IPS-15b (cell line): Measurements from ENCODE around the gene NHERF2.

ENCODE experiments used
- H3K27me3 ChIP-seq: one replicate; pipeline ENCODE4 v1.6.1; 2013; ENCODE audit warnings: low read length; ENCODE audit not compliant: control insufficient read depth, insufficient read depth
- H3K36me3 ChIP-seq: one replicate; pipeline ENCODE4 v1.6.1; 2013; ENCODE audit warnings: low read length; ENCODE audit not compliant: control insufficient read depth, insufficient read depth
- H3K4me1 ChIP-seq: one replicate; pipeline ENCODE4 v1.6.1; 2013; ENCODE audit warnings: mild to moderate bottlenecking, low read length; ENCODE audit not compliant: control insufficient read depth, insufficient read depth
- H3K4me3 ChIP-seq: one replicate; pipeline ENCODE4 v1.5.1; 2013; ENCODE audit warnings: low read depth, low read length
- H3K9ac ChIP-seq: one replicate; pipeline ENCODE4 v1.6.1; 2013; ENCODE audit warnings: low read depth, mild to moderate bottlenecking, low read length
- H3K9me3 ChIP-seq: one replicate; pipeline ENCODE4 v1.6.1; 2013; ENCODE audit warnings: mild to moderate bottlenecking, low read length; ENCODE audit not compliant: control insufficient read depth, insufficient read depth

The NHERF2 gene

GRCh38 chr16:2070576-2071453, 44.1 kb downstream of the NHERF2 start:
- Histone ChIP-seq H3K9me3 (no peaks in the 10 kb centered on the region), H3K9ac (no peak overlapping the region), H3K4me1 (no peaks in the 10 kb centered on the region), H3K27me3 (no peaks in the 10 kb centered on the region), H3K4me3 (no peak overlapping the region), H3K36me3 (peaks cover 56% of the 10 kb centered on the region)

DNA sequence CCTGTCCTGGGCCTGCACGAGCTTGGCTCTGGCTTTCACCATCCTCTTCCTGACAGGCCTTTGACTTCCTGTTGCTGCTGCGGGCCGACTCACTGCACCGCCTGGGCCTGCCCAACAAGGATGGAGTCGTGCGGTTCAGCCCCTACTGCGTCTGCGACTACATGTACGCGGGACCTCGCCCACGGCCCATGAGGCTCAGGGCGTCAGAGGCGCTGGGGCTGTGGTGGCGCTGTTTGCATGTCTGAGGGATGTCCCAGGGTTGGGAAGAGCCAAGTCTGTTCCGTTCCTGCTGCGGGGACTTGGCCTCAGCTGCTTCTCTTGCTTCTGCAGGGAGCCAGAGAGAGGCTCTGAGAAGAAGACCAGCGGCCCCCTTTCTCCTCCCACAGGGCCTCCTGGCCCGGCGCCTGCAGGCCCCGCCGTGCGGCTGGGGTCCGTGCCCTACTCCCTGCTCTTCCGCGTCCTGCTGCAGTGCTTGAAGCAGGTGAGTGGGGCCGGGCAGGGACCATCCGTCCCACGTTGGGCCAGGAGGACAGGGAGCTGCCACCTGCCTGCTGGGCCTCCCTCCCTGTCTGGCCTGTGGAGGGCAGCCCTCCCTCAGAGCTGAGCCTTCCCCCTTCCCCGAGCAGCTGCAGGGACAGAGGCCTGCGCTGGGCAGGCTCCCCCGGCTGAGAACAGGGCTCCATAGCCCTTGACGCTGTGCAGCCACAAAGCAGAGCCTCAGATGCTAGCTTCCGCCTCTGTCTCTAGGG, 44.9 kb downstream of the NHERF2 start:
- Histone ChIP-seq H3K9ac (no peak overlapping the region), H3K27me3 (no peaks in the 10 kb centered on the region), H3K36me3 (peaks cover 54% of the 10 kb centered on the region), H3K9me3 (no peaks in the 10 kb centered on the region), H3K4me3 (no peak overlapping the region), H3K4me1 (no peaks in the 10 kb centered on the region)

- Histone ChIP-seq H3K36me3 (peaks cover 55% of the 10 kb centered on the region), H3K9me3 (no peaks in the 10 kb centered on the region)
Measured at GRCh38 chr16:2072926-2073325, 46.2 kb downstream of the NHERF2 start.

DNA sequence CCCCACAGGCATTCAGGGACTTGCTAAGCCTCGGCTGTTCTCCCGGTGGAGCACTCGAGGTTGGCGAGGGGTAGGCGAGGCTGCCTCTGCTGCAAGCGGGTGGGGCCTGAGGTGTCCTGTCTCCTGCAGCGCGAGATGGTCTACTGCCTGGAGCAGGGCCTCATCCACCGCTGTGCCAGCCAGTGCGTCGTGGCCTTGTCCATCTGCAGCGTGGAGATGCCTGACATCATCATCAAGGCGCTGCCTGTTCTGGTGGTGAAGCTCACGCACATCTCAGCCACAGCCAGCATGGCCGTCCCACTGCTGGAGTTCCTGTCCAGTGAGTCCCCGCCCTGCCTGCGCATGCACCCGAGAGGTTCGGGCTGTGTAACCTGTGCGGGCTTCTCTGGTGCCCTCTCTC, 47.4 kb downstream of the NHERF2 start:
- Histone ChIP-seq H3K9me3 (no peaks in the 10 kb centered on the region), H3K27me3 (no peaks in the 10 kb centered on the region), H3K36me3 (peaks cover 56% of the 10 kb centered on the region), H3K9ac (no peak overlapping the region), H3K4me3 (no peak overlapping the region), H3K4me1 (no peaks in the 10 kb centered on the region)

More at GRCh38 chr16:2072926-2073325, 46.2 kb downstream of the NHERF2 start:
- Histone ChIP-seq H3K4me1 (no peaks in the 10 kb centered on the region), H3K4me3 (no peak overlapping the region), H3K27me3 (no peaks in the 10 kb centered on the region), H3K9ac (no peak overlapping the region)

DNA sequence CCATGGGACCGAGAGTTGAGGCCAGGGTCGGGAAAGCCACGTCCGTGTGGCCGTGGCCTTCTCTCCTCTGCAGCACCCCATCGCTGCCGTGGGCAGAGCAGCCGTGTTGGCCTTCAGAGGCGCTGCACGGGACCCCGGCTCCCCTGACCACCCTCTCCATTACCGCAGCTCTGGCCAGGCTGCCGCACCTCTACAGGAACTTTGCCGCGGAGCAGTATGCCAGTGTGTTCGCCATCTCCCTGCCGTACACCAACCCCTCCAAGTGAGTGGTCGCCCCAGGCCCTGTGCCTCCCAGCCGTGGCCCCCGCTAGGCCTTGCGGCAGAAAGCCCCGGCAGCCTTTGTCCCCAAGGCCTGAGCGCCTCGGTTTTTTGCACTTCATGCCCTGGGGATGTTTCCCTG, 48.9 kb downstream of the NHERF2 start:
- Histone ChIP-seq H3K9me3 (no peaks in the 10 kb centered on the region), H3K4me1 (no peaks in the 10 kb centered on the region), H3K9ac (no peak overlapping the region), H3K36me3 (peaks cover 61% of the 10 kb centered on the region), H3K27me3 (no peaks in the 10 kb centered on the region), H3K4me3 (no peak overlapping the region)

DNA sequence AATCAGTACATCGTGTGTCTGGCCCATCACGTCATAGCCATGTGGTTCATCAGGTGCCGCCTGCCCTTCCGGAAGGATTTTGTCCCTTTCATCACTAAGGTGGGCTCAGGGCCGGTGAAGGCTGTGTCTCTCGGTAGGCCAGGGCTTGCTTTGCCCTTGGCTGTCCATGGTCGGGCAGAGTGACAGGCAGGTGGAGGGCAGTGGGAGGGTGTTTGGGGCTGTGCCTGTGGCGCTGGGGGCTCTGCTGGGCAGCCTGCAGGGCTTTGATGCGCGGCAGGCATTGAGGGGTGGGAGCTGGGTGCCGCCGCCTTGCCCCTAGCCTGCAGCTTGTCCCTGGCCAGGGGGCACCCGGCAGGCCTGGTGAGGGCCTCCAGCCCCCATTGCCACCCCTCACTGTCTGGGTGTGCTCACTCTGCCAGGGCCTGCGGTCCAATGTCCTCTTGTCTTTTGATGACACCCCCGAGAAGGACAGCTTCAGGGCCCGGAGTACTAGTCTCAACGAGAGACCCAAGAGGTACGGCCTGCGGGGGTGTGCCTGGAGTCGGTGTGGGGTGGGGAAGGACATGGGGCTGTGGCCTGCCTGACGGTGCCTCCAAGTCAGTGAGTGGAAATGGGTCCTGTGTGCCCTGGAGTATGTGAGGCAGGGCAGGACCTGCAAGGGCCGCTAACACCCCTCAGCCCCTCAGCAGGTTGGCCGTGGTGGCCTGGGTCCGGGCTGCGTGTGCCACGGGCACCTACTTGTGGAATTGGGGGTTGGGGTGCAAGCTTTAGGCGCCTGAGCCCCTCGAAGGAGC, 49.6 kb downstream of the NHERF2 start:
- no peaks in the 10 kb centered on the region for H3K4me1 ChIP-seq
- no peaks in the 10 kb centered on the region for H3K9me3 ChIP-seq
- no peak overlapping the region for H3K4me3 ChIP-seq
- no peak overlapping the region for H3K9ac ChIP-seq
- H3K36me3 ChIP-seq, result peaks cover 61% of the 10 kb centered on the region
- no peaks in the 10 kb centered on the region for H3K27me3 ChIP-seq

GRCh38 chr16:2077016-2077415, 50.3 kb downstream of the NHERF2 start:
- Histone ChIP-seq H3K9ac (no peak overlapping the region), H3K36me3 (peaks cover 61% of the 10 kb centered on the region), H3K27me3 (no peaks in the 10 kb centered on the region), H3K9me3 (no peaks in the 10 kb centered on the region), H3K4me1 (no peaks in the 10 kb centered on the region), H3K4me3 (no peak overlapping the region)

DNA sequence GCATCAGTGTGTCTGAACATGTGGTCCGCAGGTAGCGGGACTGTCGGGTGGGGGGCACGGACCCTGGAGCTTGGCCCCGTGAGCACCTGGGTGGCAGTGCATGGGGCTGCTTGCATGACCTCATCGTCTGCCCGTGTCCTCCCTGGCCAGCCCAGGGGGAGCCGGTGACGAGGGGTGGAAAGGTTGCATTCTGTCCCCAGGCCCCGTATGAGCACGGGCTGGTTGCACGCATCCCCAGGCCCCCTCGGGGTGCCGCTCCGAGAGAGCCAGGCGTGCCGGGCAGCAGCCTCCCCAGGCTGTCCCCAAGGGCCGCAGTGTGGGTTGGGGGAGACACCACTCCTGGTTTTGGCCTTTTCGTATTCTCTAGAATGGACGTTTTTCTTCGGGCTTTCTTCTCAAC, 51.0 kb downstream of the NHERF2 start:
- H3K36me3 ChIP-seq, result peaks cover 61% of the 10 kb centered on the region
- no peak overlapping the region for H3K9ac ChIP-seq
- H3K4me1 ChIP-seq, result no peaks in the 10 kb centered on the region

GRCh38 chr16:2078096-2078495, 51.4 kb downstream of the NHERF2 start:
- Histone ChIP-seq H3K4me3 (no peak overlapping the region), H3K4me1 (no peaks in the 10 kb centered on the region), H3K36me3 (peaks cover 59% of the 10 kb centered on the region), H3K27me3 (no peaks in the 10 kb centered on the region), H3K9me3 (no peaks in the 10 kb centered on the region), H3K9ac (no peak overlapping the region)

More for the DNA sequence above, 51.0 kb downstream of the NHERF2 start:
- no peaks in the 10 kb centered on the region for H3K9me3 ChIP-seq
- H3K4me3 ChIP-seq, result no peak overlapping the region
- H3K27me3 ChIP-seq, result no peaks in the 10 kb centered on the region

DNA sequence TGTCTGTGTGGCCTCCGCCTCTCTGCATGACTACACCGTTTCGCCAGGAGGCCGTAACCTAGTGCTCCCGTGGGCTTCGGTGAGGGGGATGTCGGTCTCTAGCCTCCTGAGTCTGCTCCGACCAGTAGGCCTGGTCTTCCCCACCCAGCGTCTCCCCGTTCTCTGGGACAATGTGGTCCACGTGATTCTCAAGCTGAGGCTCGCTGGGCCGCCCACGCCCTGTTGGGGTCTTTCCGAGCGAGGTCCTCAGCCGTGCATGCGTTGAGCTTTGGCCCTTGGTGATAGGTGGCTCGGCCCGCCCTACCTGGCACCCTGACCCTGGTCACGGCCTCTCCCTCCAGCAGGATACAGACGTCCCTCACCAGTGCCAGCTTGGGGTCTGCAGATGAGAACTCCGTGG, 52.0 kb downstream of the NHERF2 start:
- Histone ChIP-seq H3K27me3 (no peaks in the 10 kb centered on the region), H3K36me3 (peaks cover 59% of the 10 kb centered on the region), H3K4me1 (no peaks in the 10 kb centered on the region), H3K9ac (no peak overlapping the region), H3K4me3 (no peak overlapping the region), H3K9me3 (no peaks in the 10 kb centered on the region)

DNA sequence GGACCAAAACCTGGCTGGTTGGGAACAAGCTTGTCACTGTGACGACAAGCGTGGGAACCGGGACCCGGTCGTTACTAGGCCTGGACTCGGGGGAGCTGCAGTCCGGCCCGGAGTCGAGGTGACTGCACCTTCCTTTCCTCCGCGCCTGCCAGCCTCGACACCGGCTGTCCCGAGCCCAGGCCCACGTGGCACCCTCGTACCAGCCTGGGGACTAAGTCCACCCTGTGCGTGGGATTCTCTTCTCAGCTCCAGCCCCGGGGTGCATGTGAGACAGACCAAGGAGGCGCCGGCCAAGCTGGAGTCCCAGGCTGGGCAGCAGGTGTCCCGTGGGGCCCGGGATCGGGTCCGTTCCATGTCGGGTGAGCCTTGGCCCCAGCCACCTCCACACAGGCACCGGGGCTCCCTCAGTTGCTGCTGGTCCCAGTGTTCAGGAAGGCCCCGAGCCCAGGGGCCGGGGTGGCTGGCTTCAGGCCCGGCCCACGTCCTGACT, 52.7 kb downstream of the NHERF2 start:
- Histone ChIP-seq H3K27me3 (no peaks in the 10 kb centered on the region), H3K9me3 (no peaks in the 10 kb centered on the region), H3K4me1 (no peaks in the 10 kb centered on the region), H3K4me3 (no peak overlapping the region), H3K9ac (no peak overlapping the region), H3K36me3 (peaks cover 59% of the 10 kb centered on the region)
